B cell (primary cell): ENCODE data around the gene VWA3A. TPM values are rescaled to one million over a fixed set of nuclear protein-coding genes. Genes with fewer than 3 reads are reported as not detected.
A peak's percentile ranks its signal among the peaks of the same experiment; 100 is the strongest.

Experiments
- ATAC-seq: fragments of 200-7000 bp; cut with Tn5 transposase; one replicate; pipeline ENCODE4 v1.10.0; 2021; ENCODE audit warnings: low read depth, mild to moderate bottlenecking, moderate number of reproducible peaks, moderate library complexity
- CTCF ChIA-PET: fragments of 350-600 bp; sonication (Branson Sonifier 250); formaldehyde crosslinking; loops from one replicate; lab custom pipeline; 2021; ENCODE audit warnings: antibody characterized with exemption, inconsistent platforms; lab: Charles Lee
- POLR2A ChIA-PET: fragments of 350-600 bp; sonication (Branson Sonifier 250); formaldehyde crosslinking; loops from one replicate; lab custom pipeline; 2021; ENCODE audit warnings: antibody characterized with exemption; lab: Charles Lee
- DNase-seq: peaks from one replicate; pipeline ENCODE4 v3.0.0; 2013
- H2AFZ ChIP-seq: 2 replicates; pipeline ENCODE4 v1.6.1; 2012; ENCODE audit warnings: mild to moderate bottlenecking, low read depth, low read length; ENCODE audit not compliant: insufficient read depth, poor library complexity, severe bottlenecking
- H3K27ac ChIP-seq, 2 donors: 1 replicate in 1 of 2; 2 replicates in 1 of 2; pipeline ENCODE4 v1.5.1; 2012 to 2013; ENCODE audit warnings: low read length in 2 of 2, mild to moderate bottlenecking in 2 of 2, moderate library complexity in 1 of 2
- H3K27me3 ChIP-seq, 4 experiments: fragments of 200-600 bp in 1 of 4; sonication (generic) in 1 of 4; replicated peaks in 1 of 4; 1 replicate in 2 of 4; 2 replicates in 2 of 4; pipeline versions ENCODE4 v1.6.1 to v1.7.0; 2013 to 2016; ENCODE audit warnings: low read length in 3 of 4, mild to moderate bottlenecking in 2 of 4, mixed read lengths in 1 of 4, moderate library complexity in 1 of 4; ENCODE audit not compliant: insufficient read depth in 4 of 4, control insufficient read depth in 3 of 4; ENCODE audit errors: control extremely low read depth in 1 of 4
- H3K36me3 ChIP-seq, 2 experiments: replicated peaks in 1 of 2; 1 replicate in 1 of 2; 2 replicates in 1 of 2; pipeline versions ENCODE4 v1.6.1 to v1.7.1; 2013; ENCODE audit warnings: low read length in 1 of 2; ENCODE audit not compliant: insufficient read depth in 2 of 2, control insufficient read depth in 1 of 2; ENCODE audit errors: control extremely low read depth in 1 of 2, extremely low read depth in 1 of 2
- H3K4me1 ChIP-seq, 2 donors: fragments of 200-600 bp in 1 of 2; sonication (generic) in 1 of 2; 1 replicate in 1 of 2; 2 replicates in 1 of 2; pipeline versions ENCODE4 v1.5.1 to v1.6.1; 2013 to 2017; ENCODE audit warnings: low read length in 2 of 2; ENCODE audit not compliant: control insufficient read depth in 2 of 2, insufficient read depth in 2 of 2
- H3K4me2 ChIP-seq: replicated peaks from 2 replicates; pipeline ENCODE3; 2012; ENCODE audit warnings: mild to moderate bottlenecking, low read depth, low read length; ENCODE audit not compliant: poor library complexity, severe bottlenecking
- H3K4me3 ChIP-seq, 5 experiments: fragments of 200-600 bp in 1 of 5; sonication (generic) in 1 of 5; 1 replicate in 3 of 5; 2 replicates in 2 of 5; pipeline versions ENCODE4 v1.5.1 to v1.7.0; 2011 to 2016; ENCODE audit warnings: low read length in 4 of 5, mild to moderate bottlenecking in 4 of 5, low read depth in 2 of 5, control low read depth in 1 of 5, moderate library complexity in 1 of 5; ENCODE audit not compliant: insufficient read depth in 1 of 5; ENCODE audit errors: control extremely low read depth in 1 of 5, extremely low read depth in 1 of 5
- H3K79me2 ChIP-seq: fragments of 200-600 bp; sonication (generic); one replicate; pipeline ENCODE4 v1.6.0; 2016; ENCODE audit warnings: low read length; ENCODE audit not compliant: control insufficient read depth, insufficient read depth
- H3K9ac ChIP-seq: fragments of 200-600 bp; sonication (generic); 2 replicates; pipeline ENCODE4 v1.6.1; 2017; ENCODE audit warnings: mild to moderate bottlenecking, low read length, moderate library complexity
- H3K9me3 ChIP-seq, 3 donors: one replicate each; pipeline versions ENCODE4 v1.6.1 to v1.7.1; 2013; ENCODE audit warnings: low read length in 2 of 3; ENCODE audit not compliant: control insufficient read depth in 2 of 3, insufficient read depth in 1 of 3; ENCODE audit errors: control extremely low read depth in 1 of 3
- H4K20me1 ChIP-seq: 2 replicates; pipeline ENCODE4 v1.6.0; 2012; ENCODE audit warnings: mild to moderate bottlenecking, low read length; ENCODE audit not compliant: insufficient read depth, control insufficient read depth, poor library complexity, severe bottlenecking
- H3K27ac Mint-ChIP-seq: one replicate; pipeline ENCODE4 v1.8.0; 2021; ENCODE audit warnings: mixed read lengths
- H3K27me3 Mint-ChIP-seq: one replicate; pipeline ENCODE4 v1.8.0; 2021; ENCODE audit warnings: mixed read lengths
- H3K4me1 Mint-ChIP-seq: one replicate; pipeline ENCODE4 v1.8.0; 2021; ENCODE audit warnings: mixed read lengths
- H3K4me3 Mint-ChIP-seq: one replicate; pipeline ENCODE4 v1.8.0; 2021; ENCODE audit warnings: mixed read lengths
- H3K9me3 Mint-ChIP-seq: one replicate; pipeline ENCODE4 v1.8.0; 2022; ENCODE audit warnings: mixed read lengths; ENCODE audit not compliant: insufficient read depth
- EZH2 ChIP-seq: IDR thresholded peaks from 2 replicates; pipeline ENCODE4 v1.6.1; 2012; ENCODE audit warnings: borderline replicate concordance, low read depth, mild to moderate bottlenecking, moderate library complexity, low read length; ENCODE audit not compliant: insufficient read depth, poor library complexity, severe bottlenecking
- WGBS: methylation state at CpG from one replicate; pipeline ENCODE4 v1.1.5; 2013; ENCODE audit warnings: missing lambda C conversion rate; ENCODE audit not compliant: insufficient coverage; 5-methylcytosine and 5-hydroxymethylcytosine counted together
- intact Hi-C: fragments of 100-400 bp; cut with micrococcal nuclease; formaldehyde crosslinking; loops from one replicate; pipeline ENCODE4 v1.10.0; 2022
- polyA plus RNA-seq: library from polyadenylated mRNA; depleted of rRNA; stranded (reverse); fragments of >200 nt; gene quantifications from 2 replicates; pipeline ENCODE4 v1.2.3, GENCODE V29; 2012
- total RNA-seq, 2 donors: library from RNA; stranded (reverse); fragments of 120-200 nt in 1 of 2; gene quantifications; 1 replicate in 1 of 2; 2 replicates in 1 of 2; pipeline versions ENCODE4 v1.2.3 to v1.2.4, GENCODE V29; 2013 to 2022
- TF ChIP-seq, protein P1 (sequence below): fragments of 200-600 bp; IDR thresholded peaks from one replicate; pipeline ENCODE4 v1.8.0; 2022; ENCODE audit warnings: antibody characterized with exemption, mild to moderate bottlenecking

The VWA3A gene
- total and polyA plus RNA-seq, 2 donors (not counting 1 experiment from before 2014, with no cell fraction given), result 0.28 to 0.47 TPM

DNA sequence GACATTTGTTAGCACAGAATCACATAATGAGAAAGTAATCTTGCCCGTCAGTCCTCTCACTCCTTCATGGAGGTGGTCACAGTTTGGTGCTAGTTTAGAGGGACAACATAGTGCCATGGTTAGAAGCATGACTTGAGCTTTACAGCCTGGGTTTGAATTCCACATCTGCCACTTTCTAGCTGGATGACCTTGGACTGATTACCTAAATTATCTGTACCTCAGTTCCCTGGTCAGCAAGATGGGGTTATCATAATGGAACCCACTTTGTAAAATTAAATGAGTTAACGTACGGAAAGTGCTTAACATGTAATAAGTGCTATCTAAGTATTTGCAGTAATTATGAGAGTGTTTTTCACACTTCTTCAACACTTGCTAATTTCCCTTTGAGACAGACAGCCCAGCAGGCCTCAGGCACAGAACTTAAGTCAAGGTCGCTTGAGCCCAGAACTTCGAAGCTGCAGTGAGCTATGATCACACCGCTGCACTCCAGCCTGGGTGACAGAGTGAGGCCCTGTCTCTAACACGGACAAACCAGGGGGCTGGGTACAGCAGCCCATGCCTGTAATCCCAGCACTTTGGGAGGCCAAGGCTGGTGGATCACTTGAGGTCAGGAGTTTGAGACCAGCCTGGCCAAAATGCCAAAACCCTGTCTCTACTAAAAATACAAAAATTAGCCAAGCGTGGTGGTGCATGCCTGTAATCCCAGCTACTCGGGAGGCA lies 7.1 kb downstream of the VWA3A start:
- ChIA-PET CTCF (interaction anchor here (0.6 to 5.0 kb wide), 22 partner anchors 9 to 942 kb away, joined by 3 to 39 read pairs (median 4); partner anchors contain the start of gene MOSMO), POLR2A (no interaction called here)
- DNase-seq (no peak), ATAC-seq (no peak)
- H3K4me3 ChIP-seq, result no peak overlapping the region
- Mint-ChIP-seq H3K9me3 (peaks cover 2% of the 10 kb centered on the region), H3K4me3 (no peak overlapping the region), H3K27ac (no peak overlapping the region), H3K4me1 (peaks cover 4% of the 10 kb centered on the region), H3K27me3 (peaks cover 10% of the 10 kb centered on the region)
- no peak for TF ChIP-seq EZH2
- TF ChIP-seq, protein P1, sequence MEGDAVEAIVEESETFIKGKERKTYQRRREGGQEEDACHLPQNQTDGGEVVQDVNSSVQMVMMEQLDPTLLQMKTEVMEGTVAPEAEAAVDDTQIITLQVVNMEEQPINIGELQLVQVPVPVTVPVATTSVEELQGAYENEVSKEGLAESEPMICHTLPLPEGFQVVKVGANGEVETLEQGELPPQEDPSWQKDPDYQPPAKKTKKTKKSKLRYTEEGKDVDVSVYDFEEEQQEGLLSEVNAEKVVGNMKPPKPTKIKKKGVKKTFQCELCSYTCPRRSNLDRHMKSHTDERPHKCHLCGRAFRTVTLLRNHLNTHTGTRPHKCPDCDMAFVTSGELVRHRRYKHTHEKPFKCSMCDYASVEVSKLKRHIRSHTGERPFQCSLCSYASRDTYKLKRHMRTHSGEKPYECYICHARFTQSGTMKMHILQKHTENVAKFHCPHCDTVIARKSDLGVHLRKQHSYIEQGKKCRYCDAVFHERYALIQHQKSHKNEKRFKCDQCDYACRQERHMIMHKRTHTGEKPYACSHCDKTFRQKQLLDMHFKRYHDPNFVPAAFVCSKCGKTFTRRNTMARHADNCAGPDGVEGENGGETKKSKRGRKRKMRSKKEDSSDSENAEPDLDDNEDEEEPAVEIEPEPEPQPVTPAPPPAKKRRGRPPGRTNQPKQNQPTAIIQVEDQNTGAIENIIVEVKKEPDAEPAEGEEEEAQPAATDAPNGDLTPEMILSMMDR, result peak; percentile 25
- H3K9me3 ChIP-seq, result no peaks in the 10 kb centered on the region
- no peaks in the 10 kb centered on the region for H4K20me1 ChIP-seq
- WGBS, result 88% methylated on average over 7 of the region's 9 CpGs
- H3K4me2 ChIP-seq, result no peak overlapping the region
- H3K79me2 ChIP-seq, result no peaks in the 10 kb centered on the region
- no peak overlapping the region for H3K9ac ChIP-seq
- H3K4me1 ChIP-seq, result peaks cover 0 to 4% of the 10 kb centered on the region in 2 donors
- intact Hi-C loops, result loop anchor here (1.0 kb wide), 1 partner anchor 98 kb away; the partner anchor contains the start of gene PDZD9
- peaks cover 0 to 6% (median 3%) of the 10 kb centered on the region in 4 experiments for H3K27me3 ChIP-seq
- peak overlapping the region; percentile 11 for H2AFZ ChIP-seq
- no peak overlapping the region for H3K27ac ChIP-seq
- no peaks in the 10 kb centered on the region for H3K36me3 ChIP-seq

DNA sequence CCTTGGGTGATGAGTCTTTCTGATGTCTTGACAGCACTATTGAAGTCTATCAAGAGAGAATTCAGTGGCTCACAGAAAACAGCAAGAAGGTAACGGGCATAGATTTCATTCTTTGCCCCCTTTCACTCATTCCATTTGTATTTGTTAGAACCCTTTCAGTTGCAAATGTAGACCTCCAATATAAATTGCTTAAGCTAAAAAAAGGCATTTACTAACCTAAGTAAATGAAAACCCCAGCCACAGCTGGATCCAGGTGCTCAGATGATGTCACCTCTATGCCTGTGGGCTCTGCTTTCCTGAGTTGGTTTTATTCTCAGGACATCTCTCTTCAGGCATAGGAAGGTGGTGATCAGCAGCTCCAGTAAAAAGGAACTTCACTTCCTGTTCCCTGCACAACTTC lies 11.1 kb downstream of the VWA3A start:
- no peaks in the 10 kb centered on the region for H3K79me2 ChIP-seq
- Mint-ChIP-seq H3K4me3 (no peak overlapping the region), H3K4me1 (peaks cover 4% of the 10 kb centered on the region), H3K27me3 (peaks cover 5% of the 10 kb centered on the region), H3K27ac (no peak overlapping the region), H3K9me3 (peaks cover 2% of the 10 kb centered on the region)
- H3K9me3 ChIP-seq, result no peaks in the 10 kb centered on the region
- WGBS, result no CpG with 5 or more reads among the region's 1 CpG
- ChIA-PET CTCF (interaction anchor here (0.7 to 1.5 kb wide), 2 partner anchors 10 to 96 kb away, joined by 4 read pairs; no protein-coding TSS in a partner anchor), POLR2A (no interaction called here)
- H3K27ac ChIP-seq, result no peak overlapping the region
- H3K4me1 ChIP-seq, result peaks cover 0 to 4% of the 10 kb centered on the region in 2 donors
- TF ChIP-seq, protein P1, result no peak
- no peak for TF ChIP-seq EZH2
- ATAC-seq, result no peak
- H3K4me2 ChIP-seq, result no peak overlapping the region
- no peak for DNase-seq
- intact Hi-C loops, result no loop called here
- H2AFZ ChIP-seq, result no peak overlapping the region
- H3K4me3 ChIP-seq, result no peak overlapping the region
- H4K20me1 ChIP-seq, result no peaks in the 10 kb centered on the region
- H3K36me3 ChIP-seq, result no peaks in the 10 kb centered on the region
- H3K9ac ChIP-seq, result no peak overlapping the region
- peaks cover 0 to 7% (median 0%) of the 10 kb centered on the region in 4 experiments for H3K27me3 ChIP-seq
